SHP77 treated with DMSO at 0.1 percent for 48 hours (cell line): ENCODE measurements around the gene SERPINB6.
"Not testable (repeated sequence)": the region's sequence is repeated elsewhere in the genome, so short reads cannot be mapped to it uniquely, and the experiment has no call there.

Experiments used
- DNase-seq: peaks from one replicate; lab custom pipeline; 2025; lab: John Stamatoyannopoulos, UW

Gene SERPINB6

DNA sequence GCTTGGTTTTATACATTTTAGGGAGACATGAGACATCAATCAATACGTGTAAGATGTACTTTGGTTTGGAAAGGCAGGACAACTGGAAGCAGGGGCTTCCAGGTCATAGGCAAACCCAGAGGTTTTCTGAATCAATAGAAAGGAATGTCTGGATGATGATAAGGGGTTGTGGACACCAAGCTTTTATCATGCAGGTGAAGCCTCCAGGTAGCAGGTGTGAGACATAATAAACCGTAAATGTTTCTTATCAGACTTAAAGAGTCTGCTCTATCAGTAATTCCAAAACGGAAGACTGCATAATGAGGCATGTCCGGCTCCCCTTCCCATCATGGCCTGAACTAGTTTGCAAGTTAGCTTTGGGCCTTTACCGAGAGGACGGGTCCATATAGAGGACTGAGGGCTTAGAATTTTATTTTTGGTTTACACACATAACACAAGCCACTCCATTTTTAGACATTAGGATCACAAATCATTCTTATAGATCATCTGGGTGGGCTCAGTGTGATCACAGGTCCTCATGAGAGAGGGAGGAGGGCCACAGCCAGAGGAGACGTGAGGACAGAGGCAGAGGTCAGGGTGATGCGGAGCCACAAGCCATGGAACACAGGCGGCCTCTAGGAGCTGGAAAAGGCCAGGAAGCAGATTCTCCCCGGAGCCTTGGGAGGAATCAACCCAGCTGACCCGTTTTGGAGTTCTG lies 57.6 kb downstream of the SERPINB6 start:
- DNase-seq, result no peak

DNA sequence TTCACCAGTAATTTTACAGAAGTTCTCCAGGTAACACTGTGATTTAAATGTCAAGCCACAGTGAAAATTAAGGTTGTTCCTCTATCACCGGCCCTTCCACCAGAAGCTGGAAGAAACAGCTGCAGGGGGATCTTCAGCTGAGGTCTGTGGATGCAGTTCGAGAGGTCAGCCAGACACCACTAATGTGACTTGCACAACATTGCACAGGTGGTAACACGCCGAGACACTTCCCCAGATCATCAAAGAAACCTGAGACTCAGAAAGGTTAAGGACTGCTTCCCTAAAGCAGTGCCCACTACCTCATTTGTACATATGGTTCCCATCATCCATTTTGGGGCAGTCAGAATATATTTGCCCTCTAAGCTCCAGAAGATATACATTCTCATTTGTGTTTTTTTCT lies 60.2 kb downstream of the SERPINB6 start:
- DNase-seq, result no peak

DNA sequence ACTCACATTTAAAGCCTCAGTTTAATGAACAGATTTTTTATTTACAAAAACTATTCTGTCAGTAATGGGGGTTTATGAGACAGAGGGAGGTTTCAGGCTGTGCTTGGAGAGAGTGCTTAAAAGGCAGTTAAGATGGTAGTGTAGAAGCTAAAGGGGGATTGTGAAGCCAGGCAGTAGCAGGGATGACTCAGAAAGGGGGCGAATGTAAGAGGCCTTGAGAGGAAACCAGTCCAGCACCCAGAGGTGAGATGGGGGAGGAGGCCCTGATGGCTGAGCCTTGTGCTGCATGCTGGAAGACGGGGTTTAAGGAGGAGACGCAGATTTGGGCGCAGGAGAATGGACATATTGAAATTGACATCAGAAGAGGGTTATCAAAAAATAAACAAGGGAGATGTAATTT lies 61.6 kb downstream of the SERPINB6 start:
- DNase-seq, result no peak

DNA sequence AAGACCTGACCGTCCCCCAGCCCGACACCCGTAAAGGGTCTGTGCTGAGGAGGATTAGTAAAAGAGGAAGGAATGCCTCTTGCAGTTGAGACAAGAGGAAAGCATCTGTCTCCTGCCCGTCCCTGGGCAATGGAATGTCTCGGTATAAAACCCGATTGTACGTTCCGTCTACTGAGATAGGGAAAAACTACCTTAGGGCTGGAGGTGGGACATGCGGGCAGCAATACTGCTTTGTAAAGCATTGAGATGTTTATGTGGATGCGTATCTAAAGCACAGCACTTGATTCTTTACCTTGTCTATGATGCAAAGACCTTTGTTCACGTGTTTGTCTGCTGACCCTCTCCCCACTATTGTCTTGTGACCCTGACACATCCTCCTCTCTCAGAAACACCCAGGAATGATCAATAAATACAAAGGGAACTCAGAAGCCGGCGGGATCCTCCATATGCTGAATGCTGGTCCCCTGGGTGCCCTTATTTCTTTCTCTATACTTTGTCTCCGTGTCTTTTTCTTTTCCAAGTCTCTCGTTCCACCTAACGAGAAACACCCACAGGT lies 62.2 kb downstream of the SERPINB6 start:
- not testable (repeated sequence) for DNase-seq

DNA sequence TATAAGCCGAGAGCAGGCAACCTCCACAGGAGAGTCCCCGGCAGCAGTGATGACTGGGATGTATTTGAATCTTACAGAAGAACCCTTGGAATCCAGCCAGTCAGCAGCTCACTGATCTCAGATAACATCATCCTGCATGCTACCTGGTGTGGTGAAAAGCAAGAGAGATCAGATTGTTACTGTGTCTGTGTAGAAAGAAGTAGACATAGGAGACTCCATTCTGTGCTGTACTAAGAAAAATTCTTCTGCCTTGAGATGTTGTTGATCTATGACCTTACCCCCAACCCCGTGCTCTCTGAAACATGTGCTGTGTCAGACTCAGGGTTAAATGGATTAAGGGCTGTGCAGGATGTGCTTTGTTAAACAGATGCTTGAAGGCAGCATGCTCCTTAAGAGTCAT lies 62.9 kb downstream of the SERPINB6 start:
- DNase-seq, result not testable (repeated sequence)

DNA sequence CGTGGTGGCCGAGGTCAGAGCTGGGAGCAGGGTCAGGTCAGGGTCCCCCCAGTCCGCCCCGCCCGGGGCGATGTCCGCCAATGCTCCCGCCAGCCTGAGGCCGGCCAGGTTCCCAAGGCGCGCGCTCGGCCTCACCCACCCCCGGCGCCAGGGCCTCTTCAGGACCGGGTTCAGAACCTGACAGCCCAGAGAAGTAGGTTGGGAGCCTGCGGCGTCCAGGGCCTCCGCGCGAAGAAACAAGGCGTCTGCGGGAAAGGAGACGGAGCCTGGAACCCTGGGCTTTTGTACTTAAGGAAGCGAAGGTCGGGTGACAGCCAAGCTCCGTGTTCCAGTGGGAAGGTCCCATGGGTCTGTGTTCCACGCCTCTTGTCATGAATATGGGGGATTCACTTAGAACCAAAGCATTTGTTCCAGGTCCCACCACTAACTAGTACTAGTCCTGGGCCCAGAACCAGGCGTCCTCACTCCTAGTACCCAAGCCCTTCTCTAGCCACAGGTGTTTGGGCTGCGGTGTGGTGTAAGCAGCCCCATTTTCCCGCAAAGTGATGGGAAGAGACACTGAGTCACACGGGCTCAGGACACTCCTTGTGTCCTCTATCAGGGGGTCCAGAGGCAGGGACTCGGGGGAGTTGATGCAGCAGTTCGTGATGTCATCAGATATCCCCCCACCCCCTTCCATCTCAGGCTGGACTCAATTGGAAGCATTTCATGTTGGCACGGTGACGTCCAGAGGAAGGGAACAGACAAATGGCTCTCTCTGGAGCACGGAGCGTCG lies 67.8 kb downstream of the SERPINB6 start:
- DNase-seq, result not testable (repeated sequence)

DNA sequence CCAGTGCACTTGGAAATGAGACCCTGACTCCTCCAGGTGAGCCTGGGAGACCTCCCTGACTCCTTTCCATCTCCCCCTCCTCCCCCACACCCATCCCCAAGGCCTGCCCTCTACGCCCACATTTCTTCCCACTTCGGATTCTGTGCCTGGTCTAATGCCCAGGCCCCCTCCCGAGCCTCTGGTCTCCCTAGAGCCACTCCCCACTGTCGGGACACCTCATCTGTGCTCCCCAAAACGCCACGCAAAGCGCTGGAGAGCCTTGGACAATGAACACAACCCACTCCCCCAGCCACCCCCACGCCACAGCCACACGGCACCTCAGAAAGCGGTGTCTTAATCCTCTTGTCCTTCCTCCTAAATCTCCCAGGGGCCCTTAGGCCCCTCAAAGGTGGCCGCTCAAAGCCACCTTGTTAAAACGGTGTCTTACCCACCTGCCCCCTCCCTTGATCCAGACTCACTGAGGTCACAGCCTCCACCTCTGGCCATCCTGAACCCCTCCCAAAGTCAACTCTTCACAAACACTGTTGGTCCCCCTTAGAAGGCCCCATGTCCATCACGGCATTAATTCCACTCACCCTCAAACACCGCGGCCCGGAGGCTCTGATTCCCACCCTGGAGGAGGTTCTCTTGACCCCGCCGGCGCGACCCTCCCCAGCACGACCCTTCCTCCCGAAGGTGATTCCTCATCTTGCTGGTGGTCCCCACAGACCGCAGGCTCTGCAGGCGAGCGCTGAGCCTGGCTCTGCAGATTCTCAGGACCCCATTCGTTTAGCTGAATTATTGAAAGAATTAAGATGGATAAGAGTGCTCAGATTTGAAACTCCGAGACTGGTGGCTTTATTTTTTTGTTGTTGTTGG lies 69.5 kb downstream of the SERPINB6 start:
- not testable (repeated sequence) for DNase-seq

DNA sequence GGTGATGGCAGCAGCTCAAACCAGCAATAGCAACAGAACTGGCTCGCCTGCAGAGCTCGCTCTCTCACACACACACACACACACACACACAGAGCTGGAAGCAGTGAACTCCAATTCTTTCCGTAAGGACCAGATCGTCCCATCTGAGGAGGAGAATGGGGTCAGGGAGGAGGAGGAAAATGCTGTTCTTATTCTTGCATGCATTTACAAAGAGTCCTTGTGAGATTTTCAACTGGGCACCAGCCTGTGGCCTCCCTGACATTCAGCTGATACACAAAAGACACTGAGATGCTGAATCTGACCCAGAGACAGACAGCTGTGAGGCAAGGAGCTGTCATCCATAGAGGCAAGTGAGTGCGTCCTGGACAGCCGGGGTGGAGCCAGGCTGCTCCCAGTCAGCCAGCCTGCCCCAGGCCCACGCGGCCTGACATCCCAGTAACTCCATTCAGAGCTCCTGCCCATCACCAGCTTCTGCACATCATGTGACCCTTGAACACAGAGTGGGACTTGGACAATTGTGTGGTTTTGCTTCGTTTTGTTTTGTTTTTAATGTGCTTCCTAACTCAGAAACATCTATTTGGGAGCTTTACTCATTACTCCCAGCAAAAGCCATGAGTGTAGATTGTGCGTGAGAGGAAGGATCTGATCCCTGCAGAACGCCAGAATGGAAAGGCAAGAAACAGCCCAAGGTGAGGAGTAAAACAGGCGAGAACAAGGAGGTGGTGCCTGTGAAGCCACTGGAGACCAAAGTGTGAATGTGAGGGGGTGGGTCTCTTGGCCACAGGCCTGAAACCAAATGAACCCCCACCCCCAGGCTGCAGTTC lies 70.3 kb downstream of the SERPINB6 start:
- no peak for DNase-seq

DNA sequence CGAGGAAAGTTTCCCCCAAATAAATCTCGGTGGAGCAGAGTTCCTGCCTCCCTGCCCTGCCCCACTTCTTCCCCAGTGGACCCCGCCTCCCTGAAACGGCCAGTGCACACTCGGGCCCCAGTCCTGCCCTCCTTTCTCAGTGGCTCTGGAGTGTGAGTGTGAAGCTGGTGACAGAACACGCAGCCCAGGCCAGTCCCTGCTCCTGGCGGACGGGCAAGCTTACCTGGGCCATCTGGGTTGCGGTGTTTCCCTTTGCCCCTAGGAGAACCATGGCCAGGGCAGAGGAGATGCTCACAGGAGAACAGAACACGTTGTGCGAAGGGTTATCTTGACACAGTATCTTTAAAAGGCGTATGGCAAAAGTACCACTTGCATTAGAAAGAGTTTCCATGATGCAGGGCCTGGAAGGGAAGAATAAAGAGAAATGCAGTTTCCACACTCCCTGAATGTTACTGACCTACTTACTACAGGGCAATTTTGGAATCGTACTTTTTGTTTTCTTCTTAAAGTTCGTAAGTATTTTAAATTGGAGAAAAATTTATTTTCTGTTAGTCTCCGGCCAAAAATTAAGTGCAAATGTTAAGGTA lies 71.1 kb downstream of the SERPINB6 start:
- DNase-seq, result no peak

DNA sequence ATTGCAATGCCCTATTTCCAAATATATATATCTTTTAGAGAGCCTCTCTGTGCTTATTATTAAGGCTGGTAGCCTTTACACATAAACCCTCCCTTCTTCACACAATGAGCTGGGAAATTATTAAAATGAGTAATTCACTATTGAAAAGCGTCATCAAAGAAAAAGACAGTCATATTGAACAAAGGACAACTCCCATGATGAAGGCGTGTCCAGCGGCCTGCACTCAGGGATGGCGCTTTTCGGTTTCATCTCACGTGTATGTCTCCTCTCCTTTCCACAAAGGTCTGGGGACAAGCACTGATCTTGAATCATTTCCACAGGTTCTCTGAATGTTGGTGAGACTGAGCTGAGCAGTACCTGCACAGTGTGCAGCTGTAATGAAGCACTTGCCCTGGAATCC lies 71.8 kb downstream of the SERPINB6 start:
- no peak for DNase-seq
